Left lung (tissue), 10 donors: ENCODE data around the gene HIVEP3. TPM values are rescaled to one million over a fixed set of nuclear protein-coding genes. Genes with fewer than 3 reads are reported as not detected.

Source experiments
- ATAC-seq: fragments of 200-7000 bp; cut with Tn5 transposase; one replicate; pipeline ENCODE4 v1.9.1; 2020; ENCODE audit warnings: moderate library complexity
- DNase-seq, 4 donors: peaks; one replicate each; pipeline ENCODE4 v3.0.0-alpha.2; 2013 to 2020
- H3K27ac ChIP-seq, 2 donors: fragments of 200-600 bp; sonication (generic) in 1 of 2; one replicate each; pipeline versions ENCODE4 v1.5.0 to v1.8.0; 2020 to 2021
- H3K27me3 ChIP-seq, 2 donors: fragments of 200-600 bp; sonication (generic) in 1 of 2; one replicate each; pipeline versions ENCODE4 v1.5.0 to v1.8.0; 2020 to 2021
- H3K36me3 ChIP-seq, 2 donors: fragments of 200-600 bp; sonication (generic) in 1 of 2; one replicate each; pipeline versions ENCODE4 v1.5.0 to v1.8.0; 2020 to 2021
- H3K4me1 ChIP-seq, 2 donors: fragments of 200-600 bp; one replicate each; pipeline ENCODE4 v1.8.0; 2021
- H3K4me3 ChIP-seq, 2 donors: fragments of 200-600 bp; sonication (generic) in 1 of 2; one replicate each; pipeline versions ENCODE4 v1.5.0 to v1.8.0; 2020 to 2021; ENCODE audit warnings: mild to moderate bottlenecking in 1 of 2
- H3K9me3 ChIP-seq, 2 donors: fragments of 200-600 bp; sonication (generic) in 1 of 2; one replicate each; pipeline versions ENCODE4 v1.5.0 to v1.8.0; 2020 to 2021
- intact Hi-C, 2 donors: fragments of 100-400 bp; cut with DNase I; formaldehyde crosslinking; loops; one replicate each; pipeline versions ENCODE4 v1.11.2 to v1.14.2; 2022
- polyA plus RNA-seq, 6 donors: library from polyadenylated mRNA; unstranded; fragments of 120-200 nt; gene quantifications; one replicate each; pipeline ENCODE4 v1.2.1, GENCODE V29; 2013; ENCODE audit not compliant: insufficient read length in 6 of 6
- total RNA-seq, 2 donors: library from RNA; stranded (reverse); fragmentation: NEBNext Ultra II Directional; extraction: Animal tissue kit (Norgen Biotek cat#: 25700); gene quantifications; one replicate each; pipeline ENCODE4 v1.2.1, GENCODE V29; 2021
- TF ChIP-seq, protein P1 (sequence below), 2 donors: fragments of 200-600 bp; sonication (generic) in 1 of 2; IDR thresholded peaks; one replicate each; pipeline versions ENCODE4 v1.5.0 to v1.8.0; 2021; ENCODE audit warnings: antibody characterized with exemption in 2 of 2
- donor health status: DM: no; HTN: yes; CAD: no.
- donor health status: DM: no; HTN: no; CAD: no.

The HIVEP3 gene
- total and polyA plus RNA-seq, 8 donors = 6.0 to 15.6 (median 7.4) TPM

DNA sequence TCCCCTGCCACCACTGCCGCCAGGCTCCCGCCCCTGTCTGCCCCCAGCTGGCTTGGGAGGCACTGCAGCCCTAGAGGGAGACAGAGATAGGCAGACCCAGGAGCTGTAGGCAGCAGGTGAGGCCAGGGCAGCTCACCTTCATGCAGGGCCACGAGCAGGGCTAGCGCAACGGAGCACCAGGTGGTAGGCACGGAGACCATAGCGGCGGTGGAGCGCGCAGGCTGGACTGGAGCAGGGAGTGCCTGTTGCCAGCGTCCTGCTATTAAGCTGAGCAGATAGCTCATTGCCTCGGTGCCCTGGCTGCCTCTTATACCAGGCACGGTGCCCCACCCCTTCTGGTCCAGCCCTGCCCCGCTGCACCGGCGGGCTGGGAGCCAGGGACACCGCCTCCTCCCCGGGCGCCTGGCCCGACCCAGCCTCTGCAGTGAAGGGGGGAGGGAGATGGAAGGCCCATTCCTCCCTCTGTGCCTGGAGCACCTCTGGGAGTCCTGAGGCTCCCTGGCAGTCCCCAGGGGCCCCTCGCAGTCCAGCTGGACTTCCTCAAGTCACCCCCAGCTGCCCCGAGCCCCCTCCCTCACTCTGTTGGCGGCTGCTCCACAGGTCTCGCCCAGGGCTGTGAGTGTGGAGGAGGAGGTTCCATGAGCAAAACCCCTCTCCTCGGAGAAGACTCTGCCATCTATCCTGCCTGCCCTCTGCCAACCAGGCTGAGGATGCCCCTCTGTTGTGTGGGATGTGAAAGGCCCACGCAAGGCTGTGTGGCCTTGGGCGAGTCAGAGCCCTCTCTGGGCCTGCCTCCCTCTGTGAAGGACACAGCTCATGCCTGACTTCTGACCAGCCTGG is 434.1 kb downstream of the HIVEP3 start, which contains the start of gene EDN2:
EDN2 (minus strand) TSS at position 282 of the 840 bp plus-strand sequence; CDS start at position 200, 82 bp downstream.
- intact Hi-C loops = no loop called here
- no peak within 1 kb of the TSS for H3K27ac ChIP-seq
- H3K9me3 ChIP-seq = no peaks in the 10 kb centered on the region
- peaks cover 0 to 12% of the 10 kb centered on the region in 2 donors for H3K27me3 ChIP-seq
- TF ChIP-seq, protein P1, sequence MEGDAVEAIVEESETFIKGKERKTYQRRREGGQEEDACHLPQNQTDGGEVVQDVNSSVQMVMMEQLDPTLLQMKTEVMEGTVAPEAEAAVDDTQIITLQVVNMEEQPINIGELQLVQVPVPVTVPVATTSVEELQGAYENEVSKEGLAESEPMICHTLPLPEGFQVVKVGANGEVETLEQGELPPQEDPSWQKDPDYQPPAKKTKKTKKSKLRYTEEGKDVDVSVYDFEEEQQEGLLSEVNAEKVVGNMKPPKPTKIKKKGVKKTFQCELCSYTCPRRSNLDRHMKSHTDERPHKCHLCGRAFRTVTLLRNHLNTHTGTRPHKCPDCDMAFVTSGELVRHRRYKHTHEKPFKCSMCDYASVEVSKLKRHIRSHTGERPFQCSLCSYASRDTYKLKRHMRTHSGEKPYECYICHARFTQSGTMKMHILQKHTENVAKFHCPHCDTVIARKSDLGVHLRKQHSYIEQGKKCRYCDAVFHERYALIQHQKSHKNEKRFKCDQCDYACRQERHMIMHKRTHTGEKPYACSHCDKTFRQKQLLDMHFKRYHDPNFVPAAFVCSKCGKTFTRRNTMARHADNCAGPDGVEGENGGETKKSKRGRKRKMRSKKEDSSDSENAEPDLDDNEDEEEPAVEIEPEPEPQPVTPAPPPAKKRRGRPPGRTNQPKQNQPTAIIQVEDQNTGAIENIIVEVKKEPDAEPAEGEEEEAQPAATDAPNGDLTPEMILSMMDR (IDR thresholded peaks at IDR 0.05) = no peak
- peaks cover 13 to 35% of the 10 kb centered on the region in 2 donors for H3K4me1 ChIP-seq
- H3K36me3 ChIP-seq = no peaks in the 10 kb centered on the region
- DNase-seq (peak in 3 of 4 donors; percentile 63 to 90 (median 75)), ATAC-seq (peak; percentile 83)
- no peak within 1 kb of the TSS for H3K4me3 ChIP-seq

DNA sequence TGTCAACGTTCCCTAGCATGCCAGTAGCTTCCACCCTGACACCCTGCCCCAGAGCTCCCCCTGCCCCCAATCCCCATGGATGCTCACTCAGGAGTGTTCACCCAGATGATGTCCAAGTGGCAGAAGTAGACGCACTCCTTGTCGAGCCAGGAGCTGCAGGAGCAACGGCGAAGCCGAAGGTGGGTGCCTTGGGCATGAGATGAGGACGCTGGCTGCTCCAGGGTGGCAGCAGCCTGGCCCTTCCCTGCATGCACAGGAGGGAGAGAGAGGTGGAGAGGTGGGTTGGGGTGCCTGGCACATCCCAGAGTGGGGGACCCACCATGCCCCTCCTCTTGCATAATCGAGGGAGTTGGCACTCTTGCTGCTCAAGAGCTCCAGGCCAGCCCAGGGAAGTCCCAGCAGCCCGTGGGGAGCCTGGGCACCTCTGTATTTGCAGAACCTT is 434.7 kb downstream of the HIVEP3 start:
- H3K4me1 ChIP-seq = peaks cover 13 to 35% of the 10 kb centered on the region in 2 donors
- H3K4me3 ChIP-seq = no peak overlapping the region
- DNase-seq = no peak
- TF ChIP-seq, protein P1 (IDR thresholded peaks at IDR 0.05) = no peak
- intact Hi-C loops = no loop called here
- H3K27me3 ChIP-seq = peaks cover 0 to 12% of the 10 kb centered on the region in 2 donors
- H3K27ac ChIP-seq = no peak overlapping the region
- H3K9me3 ChIP-seq = no peaks in the 10 kb centered on the region
- no peaks in the 10 kb centered on the region for H3K36me3 ChIP-seq
- no peak for ATAC-seq

DNA sequence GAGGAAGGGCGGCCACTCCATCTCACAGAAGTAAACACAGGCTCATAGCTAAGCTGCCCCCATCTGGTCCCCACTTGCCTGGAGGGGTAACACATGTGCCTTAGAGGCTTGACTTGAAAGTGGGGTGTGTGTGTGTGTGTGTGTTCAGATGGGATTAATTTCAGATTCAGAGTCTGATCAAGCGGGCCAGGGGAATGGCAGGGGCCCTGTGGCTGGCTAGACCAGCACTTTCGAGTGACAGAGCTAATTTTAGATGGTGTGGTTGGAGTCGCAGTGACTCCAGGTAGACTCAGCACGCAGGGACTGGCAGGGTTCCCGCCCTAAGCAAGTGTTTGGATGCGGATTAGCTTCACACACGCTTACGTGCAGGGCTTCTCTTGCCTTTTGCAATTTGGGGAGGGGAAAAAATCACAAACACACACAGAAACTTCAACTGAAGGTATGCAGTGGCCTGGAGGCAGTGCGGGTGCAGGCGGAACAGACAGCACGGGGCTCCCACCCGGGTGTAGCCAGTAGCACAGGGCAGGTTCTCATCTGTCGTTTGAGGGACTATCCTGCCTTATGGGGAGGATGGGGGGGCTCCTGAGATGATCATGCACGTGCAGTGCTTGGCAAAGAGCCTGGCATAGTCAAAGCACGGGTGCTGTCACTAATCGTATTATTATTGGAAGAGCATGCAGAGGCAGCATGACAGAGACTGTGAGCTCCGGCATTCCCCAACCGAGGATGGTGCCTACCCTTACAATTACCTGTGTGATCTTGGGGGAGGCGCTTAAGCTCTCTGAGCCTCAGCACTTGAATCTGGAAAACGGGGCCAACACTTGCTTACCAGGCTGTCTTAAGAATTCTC is 435.5 kb downstream of the HIVEP3 start:
- intact Hi-C loops = no loop called here
- ATAC-seq (peak; percentile 21), DNase-seq (no peak)
- Histone ChIP-seq H3K4me3 (no peak overlapping the region), H3K27ac (no peak overlapping the region), H3K4me1 (peaks cover 13 to 35% of the 10 kb centered on the region in 2 donors), H3K9me3 (no peaks in the 10 kb centered on the region), H3K27me3 (peaks cover 0 to 12% of the 10 kb centered on the region in 2 donors), H3K36me3 (no peaks in the 10 kb centered on the region)
- TF ChIP-seq, protein P1 (IDR thresholded peaks at IDR 0.05) = no peak

DNA sequence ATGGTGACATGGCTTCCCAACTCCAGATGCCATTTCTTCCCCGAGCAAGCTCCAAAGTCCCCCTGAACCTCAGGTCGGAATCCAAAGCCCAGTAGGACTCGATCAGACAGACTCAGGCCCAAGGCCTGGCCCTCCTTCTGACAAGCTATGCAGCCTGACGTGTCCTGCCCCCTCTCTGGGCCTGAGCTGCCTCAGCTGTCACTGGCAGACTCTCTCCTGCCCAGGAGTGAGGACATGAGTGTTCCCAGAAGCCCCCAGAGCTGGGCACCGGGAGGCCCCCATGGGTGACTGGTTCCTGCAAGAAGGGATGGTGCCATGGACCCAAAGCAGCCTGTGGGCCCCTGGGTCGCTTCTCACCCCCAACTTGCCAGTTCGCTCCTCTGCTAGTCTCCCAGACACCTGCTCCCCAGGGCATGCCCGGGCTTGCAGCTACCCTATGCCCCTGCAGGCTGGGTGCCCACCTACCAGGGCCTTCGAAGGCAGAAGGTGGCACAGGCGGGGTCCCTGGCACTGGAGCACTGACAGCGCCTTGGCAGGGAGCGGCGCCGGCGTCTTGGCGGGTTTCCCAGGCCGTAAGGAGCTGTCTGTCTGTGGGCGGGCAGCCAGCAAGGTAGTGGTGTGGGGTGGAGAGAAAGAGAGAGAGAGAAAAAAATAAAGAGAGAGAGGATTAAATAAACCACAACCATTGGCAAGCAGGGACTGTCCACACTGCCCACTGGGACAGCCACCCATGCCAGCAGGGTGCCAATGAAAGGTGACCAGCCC is 436.5 kb downstream of the HIVEP3 start:
- ATAC-seq (peak; percentile 16), DNase-seq (peak in 3 of 4 donors; percentile 61 to 87 (median 76))
- intact Hi-C loops = no loop called here
- H3K36me3 ChIP-seq = no peaks in the 10 kb centered on the region
- peaks cover 15 to 32% of the 10 kb centered on the region in 2 donors for H3K4me1 ChIP-seq
- TF ChIP-seq, protein P1 (IDR thresholded peaks at IDR 0.05) = no peak
- peaks cover 0 to 10% of the 10 kb centered on the region in 2 donors for H3K27me3 ChIP-seq
- no peak overlapping the region for H3K4me3 ChIP-seq
- no peak overlapping the region for H3K27ac ChIP-seq
- no peaks in the 10 kb centered on the region for H3K9me3 ChIP-seq
